ENCODE data around the gene VAT1L. TPM values are rescaled to one million over a fixed set of nuclear protein-coding genes. Genes with fewer than 3 reads are reported as not detected.

The VAT1L gene
- total and polyA plus RNA-seq, 2 experiments from 2014 or later, result 11.0 to 24.4 TPM

- Mint-ChIP-seq H3K27me3 (ENCODE audit: insufficient read depth, low read depth, poor library complexity) (no peaks in the 10 kb centered on the region), H3K9me3 (no peaks in the 10 kb centered on the region; the same call in 2 of the 3 replicates), H3K27ac (no peak overlapping the region), H3K4me3 (no peak overlapping the region), H3K36me3 (ENCODE audit: low read depth) (no peaks in the 10 kb centered on the region; the same call in 1 of the 3 replicates), H3K4me1 (peaks cover 7% of the 10 kb centered on the region)
- no peaks in the 10 kb centered on the region for H3K36me3 ChIP-seq (ENCODE audit: insufficient read depth)
- H4K20me1 ChIP-seq (replicated peaks; ENCODE audit: insufficient read depth), result no peaks in the 10 kb centered on the region
- H3K4me1 ChIP-seq (ENCODE audit: insufficient read depth), result no peaks in the 10 kb centered on the region
- no peak for TF ChIP-seq NANOG (IDR thresholded peaks at IDR 0.05; ENCODE audit: borderline replicate concordance)
- H3K79me2 ChIP-seq (replicated peaks; ENCODE audit: insufficient read depth), result no peaks in the 10 kb centered on the region
- H3K9me2 ChIP-seq (ENCODE audit: insufficient read depth), result no peaks in the 10 kb centered on the region
- ATAC-seq, result no peak
- H3K4me3 ChIP-seq, result no peak overlapping the region
- H2AFZ ChIP-seq, result no peak overlapping the region
- H3F3A ChIP-seq (replicated peaks; ENCODE audit: low read depth), result no peaks in the 10 kb centered on the region
- H3K4me2 ChIP-seq, result no peak overlapping the region
- no peak for DNase-seq (ENCODE audit: low spot score)
- H3K27me3 ChIP-seq (ENCODE audit: insufficient read depth), result no peaks in the 10 kb centered on the region
- H3K27ac ChIP-seq (ENCODE audit: low read depth), result no peak overlapping the region
Observed at GRCh38 chr16:77873066-77873465, 84.7 kb downstream of the VAT1L start.

- Histone ChIP-seq H3F3A (replicated peaks; ENCODE audit: low read depth) (no peaks in the 10 kb centered on the region), H3K9me2 (ENCODE audit: insufficient read depth) (no peaks in the 10 kb centered on the region), H3K36me3 (ENCODE audit: insufficient read depth) (no peaks in the 10 kb centered on the region), H3K27ac (ENCODE audit: low read depth) (no peak overlapping the region), H2AFZ (no peak overlapping the region), H3K4me3 (no peak overlapping the region), H3K4me1 (ENCODE audit: insufficient read depth) (no peaks in the 10 kb centered on the region), H3K79me2 (replicated peaks; ENCODE audit: insufficient read depth) (no peaks in the 10 kb centered on the region), H3K27me3 (ENCODE audit: insufficient read depth) (no peaks in the 10 kb centered on the region), H4K20me1 (replicated peaks; ENCODE audit: insufficient read depth) (no peaks in the 10 kb centered on the region), H3K4me2 (no peak overlapping the region)
- ATAC-seq (no peak), DNase-seq (ENCODE audit: low spot score) (no peak)
- Mint-ChIP-seq H3K4me3 (no peak overlapping the region), H3K27ac (no peak overlapping the region), H3K27me3 (ENCODE audit: insufficient read depth, low read depth, poor library complexity) (no peaks in the 10 kb centered on the region), H3K9me3 (no peaks in the 10 kb centered on the region; the same call in 2 of the 3 replicates), H3K4me1 (no peaks in the 10 kb centered on the region; the same call in 2 of the 3 replicates), H3K36me3 (ENCODE audit: low read depth) (peaks cover under 1% of the 10 kb centered on the region; the same call in 2 of the 3 replicates)
- TF ChIP-seq CREB1 (CRISPR knock-in tag; IDR thresholded peaks at IDR 0.05; ENCODE audit: low read depth) (no peak), EZH2phosphoT487 (IDR thresholded peaks at IDR 0.05; ENCODE audit: unreplicated experiment) (no peak), ZNF114 (CRISPR knock-in tag; IDR thresholded peaks at IDR 0.05) (no peak)
Observed at GRCh38 chr16:77874347-77874746, 86.0 kb downstream of the VAT1L start.

GRCh38 chr16:77876776-77877175, 88.4 kb downstream of the VAT1L start:
- H3K36me3 Mint-ChIP-seq (ENCODE audit: low read depth), result peaks cover 10% of the 10 kb centered on the region
- no peaks in the 10 kb centered on the region for H3K27me3 ChIP-seq (ENCODE audit: insufficient read depth)
- H3K9me2 ChIP-seq (ENCODE audit: insufficient read depth), result no peaks in the 10 kb centered on the region
- TF ChIP-seq EZH2 (IDR thresholded peaks at IDR 0.05; ENCODE audit: low read depth, unreplicated experiment) (no peak), REST (IDR thresholded peaks at IDR 0.05; ENCODE audit: unreplicated experiment) (no peak), ZNF462 (CRISPR knock-in tag; IDR thresholded peaks at IDR 0.05) (no peak)
- H3K4me3 ChIP-seq, result no peak overlapping the region
- 0 out of 2 replicates have a peak, but pooled peaks cover 3% of the 10 kb centered on the region for H3K36me3 ChIP-seq (ENCODE audit: insufficient read depth)
- ATAC-seq (no peak), DNase-seq (ENCODE audit: low spot score) (no peak)
- H3K4me1 ChIP-seq (ENCODE audit: insufficient read depth), result no peaks in the 10 kb centered on the region
- H2AFZ ChIP-seq, result no peak overlapping the region
- no peaks in the 10 kb centered on the region for H3K27me3 Mint-ChIP-seq (ENCODE audit: insufficient read depth, low read depth, poor library complexity)
- no peaks in the 10 kb centered on the region for H3F3A ChIP-seq (replicated peaks; ENCODE audit: low read depth)
- no peaks in the 10 kb centered on the region; the same call in 1 of the 2 replicates for H4K20me1 ChIP-seq (replicated peaks; ENCODE audit: insufficient read depth)
- H3K4me2 ChIP-seq, result no peak overlapping the region
- no peak overlapping the region for H3K27ac ChIP-seq (ENCODE audit: low read depth)
- no peaks in the 10 kb centered on the region; the same call in 2 of the 3 replicates for H3K4me1 Mint-ChIP-seq
- H3K9me3 Mint-ChIP-seq, result no peaks in the 10 kb centered on the region; the same call in 2 of the 3 replicates
- H3K4me3 Mint-ChIP-seq, result no peak overlapping the region
- no peak overlapping the region for H3K27ac Mint-ChIP-seq
- no peaks in the 10 kb centered on the region for H3K79me2 ChIP-seq (replicated peaks; ENCODE audit: insufficient read depth)

Measured in GM23338 (cell line).